ENCODE data around the gene CYBRD1. TPM values are rescaled to one million over a fixed set of nuclear protein-coding genes. Genes with fewer than 3 reads are reported as not detected.

Gene CYBRD1, protein sequence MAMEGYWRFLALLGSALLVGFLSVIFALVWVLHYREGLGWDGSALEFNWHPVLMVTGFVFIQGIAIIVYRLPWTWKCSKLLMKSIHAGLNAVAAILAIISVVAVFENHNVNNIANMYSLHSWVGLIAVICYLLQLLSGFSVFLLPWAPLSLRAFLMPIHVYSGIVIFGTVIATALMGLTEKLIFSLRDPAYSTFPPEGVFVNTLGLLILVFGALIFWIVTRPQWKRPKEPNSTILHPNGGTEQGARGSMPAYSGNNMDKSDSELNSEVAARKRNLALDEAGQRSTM
- total RNA-seq (100 to 1,000 TPM in 2 of 5 donors, 10 to 100 TPM in 3; 12.2 to 150 (median 74.5) TPM), polyA plus RNA-seq (10 to 100 TPM; 25.2 to 31.7 (median 29.2) TPM)
- long read RNA-seq, donor 1, full-length matches to known transcripts, result 5 of 5 reads
- long read RNA-seq, donor 1, partial matches to known transcripts, result 0 of 5 reads
- long read RNA-seq, donor 1, other reads (novel, unspliced or antisense), result 0 of 5 reads
- long read RNA-seq, donor 2, full-length matches to known transcripts, result 9 of 9 reads
- long read RNA-seq, donor 2, partial matches to known transcripts, result 0 of 9 reads
- long read RNA-seq, donor 2, other reads (novel, unspliced or antisense), result 0 of 9 reads
- long read RNA-seq, donor 3, full-length matches to known transcripts, result 10 of 10 reads
- long read RNA-seq, donor 3, partial matches to known transcripts, result 0 of 10 reads
- long read RNA-seq, donor 3, other reads (novel, unspliced or antisense), result 0 of 10 reads
- long read RNA-seq, donor 4, result 0 reads
- long read RNA-seq, donor 5, full-length matches to known transcripts, result 23 of 23 reads
- long read RNA-seq, donor 5, partial matches to known transcripts, result 0 of 23 reads
- long read RNA-seq, donor 5, other reads (novel, unspliced or antisense), result 0 of 23 reads
- long read RNA-seq, donor 6, result 0 reads
- long read RNA-seq, donor 7, full-length matches to known transcripts, result 15 of 15 reads
- long read RNA-seq, donor 7, partial matches to known transcripts, result 0 of 15 reads
- long read RNA-seq, donor 7, other reads (novel, unspliced or antisense), result 0 of 15 reads
- long read RNA-seq, donor 8, full-length matches to known transcripts, result 12 of 12 reads
- long read RNA-seq, donor 8, partial matches to known transcripts, result 0 of 12 reads
- long read RNA-seq, donor 8, other reads (novel, unspliced or antisense), result 0 of 12 reads
- long read RNA-seq, donor 9, full-length matches to known transcripts, result 14 of 14 reads
- long read RNA-seq, donor 9, partial matches to known transcripts, result 0 of 14 reads
- long read RNA-seq, donor 9, other reads (novel, unspliced or antisense), result 0 of 14 reads
- long read RNA-seq, donor 10, full-length matches to known transcripts, result 2 of 2 reads
- long read RNA-seq, donor 10, partial matches to known transcripts, result 0 of 2 reads
- long read RNA-seq, donor 10, other reads (novel, unspliced or antisense), result 0 of 2 reads

DNA sequence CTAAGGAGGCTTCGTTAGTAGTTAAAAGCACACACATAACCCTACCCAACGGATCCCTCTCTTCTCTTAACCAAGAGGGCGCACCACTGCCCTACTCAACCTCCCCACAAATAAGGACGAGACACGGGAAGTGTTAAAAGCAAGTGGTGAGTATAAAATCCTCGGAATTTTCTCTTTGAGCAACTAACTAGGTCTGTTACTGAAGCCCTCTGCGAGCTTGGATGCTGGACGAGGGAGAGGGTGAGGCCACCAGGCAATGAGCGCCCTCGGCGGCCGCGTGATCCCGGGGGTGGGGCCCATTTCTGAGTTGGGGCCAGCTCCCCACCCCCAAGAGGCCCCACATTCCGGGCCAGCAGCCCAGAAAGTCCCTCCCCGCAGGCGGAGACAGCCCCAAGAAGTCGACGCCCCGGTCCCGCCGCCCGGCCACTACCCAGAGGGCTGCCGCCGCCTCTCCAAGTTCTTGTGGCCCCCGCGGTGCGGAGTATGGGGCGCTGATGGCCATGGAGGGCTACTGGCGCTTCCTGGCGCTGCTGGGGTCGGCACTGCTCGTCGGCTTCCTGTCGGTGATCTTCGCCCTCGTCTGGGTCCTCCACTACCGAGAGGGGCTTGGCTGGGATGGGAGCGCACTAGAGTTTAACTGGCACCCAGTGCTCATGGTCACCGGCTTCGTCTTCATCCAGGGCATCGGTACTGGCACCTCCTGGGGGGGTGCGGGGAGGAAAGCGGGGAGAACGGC lies at the start of gene CYBRD1:
Gene CYBRD1, plus strand, starts transcription at position 423 of the 736 bp plus-strand sequence. Its CDS starts 72 bp downstream, at position 495.
- WGBS, 5 donors, result 0 to 1% (median 0%) methylated on average over 20 to 45 of the region's 45 CpGs
- Histone ChIP-seq H3K27ac (peak within 1 kb of the TSS; percentile 81 to 93 (median 90)), H3K9me3 (no peaks in the 10 kb centered on the region), H3K4me3 (peak within 1 kb of the TSS; percentile 75 to 94 (median 80)), H3K4me1 (peaks cover 15 to 44% (median 26%) of the 10 kb centered on the region in 4 donors), H3K27me3 (no peaks in the 10 kb centered on the region), H3K36me3 (no peaks in the 10 kb centered on the region)
- intact Hi-C loops (cut with DNase I; ENCODE audit: low total_unique reads), result no loop called here
- TF ChIP-seq POLR2AphosphoS5 (IDR thresholded peaks at IDR 0.05) (peak; percentile 38 to 70 (median 70)), POLR2A (IDR thresholded peaks at IDR 0.05) (peak in 1 of 4 donors; percentile 56), CTCF (IDR thresholded peaks at IDR 0.05) (no peak), EP300 (IDR thresholded peaks at IDR 0.05) (no peak)
- peak; percentile 83 to 91 for DNase-seq

- Histone ChIP-seq H3K4me1 (no peaks in the 10 kb centered on the region), H3K27ac (no peak overlapping the region), H3K36me3 (peaks cover 0 to 76% (median 53%) of the 10 kb centered on the region in 4 donors), H3K27me3 (no peaks in the 10 kb centered on the region), H3K9me3 (no peaks in the 10 kb centered on the region), H3K4me3 (no peak overlapping the region)
- no peak for DNase-seq
- no peak for TF ChIP-seq EP300 (IDR thresholded peaks at IDR 0.05)
- 31 to 60% (median 57%) methylated on average over 1 of the region's 1 CpG for WGBS, 5 donors
- intact Hi-C loops (cut with DNase I; ENCODE audit: low total_unique reads), result no loop called here
These were observed 46.3 kb upstream of the CYBRD1 start for GRCh38 chr2:171475979-171476378.

DNA sequence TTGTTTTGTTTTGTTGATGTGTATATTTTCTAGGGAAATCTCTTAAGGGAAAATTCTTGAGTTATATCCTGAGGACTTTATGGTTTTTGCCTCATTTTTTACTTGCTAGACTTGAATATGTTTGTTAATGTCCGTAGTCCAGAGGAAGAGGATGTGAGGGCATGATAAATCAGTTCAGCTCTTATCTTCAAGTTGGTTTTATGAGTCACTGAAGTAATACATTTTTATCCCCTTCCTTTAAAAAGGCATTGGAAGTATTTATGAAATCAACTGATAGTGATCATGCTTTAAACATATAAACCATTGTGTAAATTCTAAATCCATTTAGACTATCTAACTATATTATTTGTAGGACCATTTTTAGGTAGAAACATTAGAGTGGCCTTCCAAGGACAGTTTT lies 43.9 kb upstream of the CYBRD1 start:
- no peaks in the 10 kb centered on the region for H3K9me3 ChIP-seq

More for the DNA sequence above, 43.9 kb upstream of the CYBRD1 start:
- intact Hi-C loops (cut with DNase I; ENCODE audit: low total_unique reads), result no loop called here
- DNase-seq, result no peak
- TF ChIP-seq CTCF (IDR thresholded peaks at IDR 0.05) (no peak), POLR2A (IDR thresholded peaks at IDR 0.05) (no peak), EP300 (IDR thresholded peaks at IDR 0.05) (no peak), POLR2AphosphoS5 (IDR thresholded peaks at IDR 0.05) (no peak)
- Histone ChIP-seq H3K27me3 (no peaks in the 10 kb centered on the region), H3K4me3 (no peak overlapping the region), H3K27ac (no peak overlapping the region), H3K4me1 (no peaks in the 10 kb centered on the region), H3K36me3 (peaks cover 0 to 73% (median 57%) of the 10 kb centered on the region in 4 donors)
- 43 to 73% (median 56%) methylated on average over 1 of the region's 1 CpG for WGBS, 5 donors
